GM18505 (cell line): Measurements from ENCODE around the gene NBEAL2.

Source experiments
- ATAC-seq: cut with Tn5 transposase; IDR thresholded peaks from one replicate; pipeline ENCODE4 v1.9.1; 2021; ENCODE audit not compliant: unreplicated experiment
- POLR2A ChIP-seq: IDR thresholded peaks from 4 replicates; pipeline ENCODE4 v1.6.1; 2011; ENCODE audit warnings: borderline replicate concordance; ENCODE audit not compliant: insufficient read depth, insufficient read length; ENCODE audit errors: extremely low read depth

The NBEAL2 gene

DNA sequence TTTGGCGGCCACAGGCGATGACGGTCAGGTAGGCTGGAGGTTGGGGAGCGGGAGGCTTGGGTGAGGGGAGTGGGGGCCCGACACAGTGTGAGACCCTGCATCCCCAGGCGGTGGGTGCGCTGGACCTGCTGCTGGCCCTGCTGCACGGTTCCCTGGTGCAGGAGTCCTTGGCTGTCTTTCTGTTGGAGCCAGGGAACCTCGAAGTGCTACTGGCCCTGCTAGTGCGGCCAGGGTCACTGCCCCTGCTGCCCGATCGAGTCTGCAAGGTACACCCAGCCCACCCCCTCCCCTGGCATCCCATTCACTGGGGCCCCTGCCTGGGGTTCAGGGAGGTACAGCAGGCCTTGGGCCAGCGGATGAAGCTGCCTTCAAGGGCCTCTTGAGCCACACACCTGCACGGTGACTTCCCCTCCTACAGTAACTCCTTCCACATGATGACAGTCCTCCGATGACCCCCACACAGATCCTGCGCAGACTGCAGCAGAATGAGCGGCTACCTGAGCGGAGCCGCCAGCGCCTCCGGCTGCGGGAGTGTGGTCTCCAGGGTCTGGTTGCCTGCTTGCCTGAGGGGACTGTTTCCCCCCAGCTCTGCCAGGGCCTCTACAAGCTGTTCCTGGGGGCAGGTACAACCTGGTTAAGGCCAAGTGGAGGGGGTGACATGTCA is 19.5 kb downstream of the NBEAL2 start:
- TF ChIP-seq POLR2A, result no peak
- ATAC-seq, result no peak

DNA sequence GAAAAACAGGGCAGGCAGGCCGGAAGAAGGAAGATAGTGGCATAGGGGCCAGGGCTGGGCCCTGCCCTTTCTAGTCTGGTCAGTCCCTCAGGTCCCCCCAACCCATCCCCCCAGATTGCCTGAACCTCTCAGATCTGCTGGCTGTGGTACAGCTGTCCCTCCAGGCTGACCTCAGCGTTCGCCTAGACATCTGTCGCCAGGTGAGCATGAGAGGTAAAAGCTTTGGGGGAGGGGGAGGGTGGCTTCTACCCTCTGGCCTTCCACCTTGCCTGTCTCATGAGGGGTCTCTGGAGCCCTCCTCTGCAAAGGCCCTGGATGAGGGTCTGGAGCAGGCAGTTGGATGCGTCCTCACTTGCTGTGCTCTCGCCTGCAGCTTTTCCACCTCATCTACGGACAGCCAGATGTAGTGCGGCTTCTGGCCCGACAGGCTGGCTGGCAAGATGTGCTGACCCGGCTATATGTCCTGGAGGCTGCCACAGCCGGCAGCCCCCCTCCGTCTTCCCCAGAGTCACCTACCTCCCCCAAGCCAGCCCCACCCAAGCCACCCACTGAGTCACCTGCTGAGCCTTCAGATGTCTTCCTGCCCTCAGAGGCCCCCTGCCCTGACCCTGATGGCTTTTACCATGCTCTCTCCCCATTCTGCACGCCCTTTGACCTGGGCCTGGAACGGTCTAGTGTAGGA is 20.2 kb downstream of the NBEAL2 start:
- ATAC-seq, result no peak

DNA sequence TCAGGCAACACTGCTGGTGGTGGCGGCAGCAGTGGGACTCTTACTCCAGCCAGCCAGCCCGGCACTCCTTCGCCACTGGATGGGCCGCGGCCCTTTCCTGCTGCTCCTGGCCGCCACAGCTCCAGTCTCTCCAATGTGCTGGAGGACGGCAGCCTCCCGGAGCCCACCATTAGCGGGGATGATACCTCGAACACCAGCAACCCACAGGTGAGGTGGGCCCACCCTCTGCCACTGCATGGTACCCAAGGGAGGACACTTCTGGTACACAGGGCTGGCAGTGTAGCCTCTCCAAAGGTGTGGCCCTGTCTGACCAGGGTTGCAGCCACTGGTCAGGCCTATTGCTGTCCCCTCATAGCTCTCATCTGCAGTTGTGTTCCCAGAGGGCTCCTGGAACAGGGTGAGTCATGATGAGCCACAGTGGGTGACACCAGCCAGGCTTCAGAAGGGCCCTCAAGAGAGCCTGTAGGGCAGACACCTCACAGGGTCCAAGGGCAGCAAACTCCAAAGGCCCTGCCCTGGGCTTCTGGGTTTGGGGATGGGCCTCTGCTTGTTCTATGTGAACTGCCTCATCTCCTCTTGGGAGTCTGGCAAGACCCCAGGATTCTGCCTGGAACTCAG is 20.8 kb downstream of the NBEAL2 start:
- TF ChIP-seq POLR2A, result peak; percentile 7
- no peak for ATAC-seq

More for the DNA sequence above, 20.2 kb downstream of the NBEAL2 start:
- no peak for TF ChIP-seq POLR2A

DNA sequence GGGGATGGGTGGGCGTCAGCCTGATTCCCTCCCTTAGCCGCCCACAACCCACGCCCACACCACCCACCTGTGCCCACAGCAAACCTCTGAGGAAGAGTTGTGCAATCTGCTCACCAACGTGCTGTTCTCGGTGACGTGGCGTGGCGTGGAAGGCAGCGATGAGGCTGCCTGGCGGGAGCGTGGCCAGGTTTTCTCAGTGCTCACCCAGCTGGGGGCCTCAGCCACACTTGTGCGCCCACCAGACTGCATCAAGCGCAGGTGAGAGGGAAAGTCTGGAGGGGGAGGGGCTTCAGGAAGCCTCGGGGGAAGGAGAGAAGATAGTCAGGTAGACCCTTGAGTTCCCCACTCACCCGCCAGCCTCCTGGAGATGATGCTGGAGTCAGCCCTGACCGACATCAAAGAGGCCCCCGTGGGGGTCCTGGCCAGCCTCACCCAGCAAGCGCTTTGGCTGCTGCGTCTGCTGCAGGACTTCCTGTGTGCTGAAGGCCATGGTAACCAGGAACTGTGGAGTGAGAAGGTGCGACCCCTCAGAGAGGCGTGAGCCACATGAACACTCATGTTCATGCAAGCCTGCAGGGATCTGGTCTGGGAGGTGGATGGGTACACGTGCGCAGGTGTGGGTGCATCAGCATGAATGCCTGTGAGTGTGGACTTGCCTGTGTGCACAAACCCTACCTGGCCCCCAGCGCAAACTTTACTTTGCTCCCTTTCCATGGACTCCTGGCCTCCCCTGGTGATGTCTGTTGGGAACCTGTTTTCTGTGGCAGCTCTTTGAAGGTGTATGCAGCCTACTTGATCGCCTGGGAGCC is 21.7 kb downstream of the NBEAL2 start:
- no peak for ATAC-seq

DNA sequence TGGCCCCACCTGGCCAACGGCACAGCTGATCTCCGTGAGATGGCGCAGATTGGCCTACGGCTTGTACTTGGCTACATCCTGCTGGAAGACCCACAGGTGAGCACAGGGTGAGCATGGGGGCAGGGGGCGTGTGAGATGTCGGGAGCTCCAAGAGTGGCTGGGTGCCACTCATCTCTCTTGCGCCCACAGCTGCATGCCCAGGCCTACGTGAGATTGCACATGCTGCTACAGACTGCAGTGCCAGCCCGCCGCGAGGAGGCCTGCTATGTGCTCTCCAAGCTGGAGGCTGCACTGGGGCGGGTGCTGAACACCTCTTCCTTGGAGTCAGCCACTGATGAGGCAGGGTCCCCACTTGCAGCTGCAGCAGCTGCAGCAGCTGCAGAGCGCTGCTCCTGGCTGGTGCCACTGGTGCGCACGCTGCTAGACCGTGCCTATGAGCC is 22.3 kb downstream of the NBEAL2 start:
- no peak for TF ChIP-seq POLR2A
- no peak for ATAC-seq

More for the DNA sequence above, 21.7 kb downstream of the NBEAL2 start:
- TF ChIP-seq POLR2A, result no peak

DNA sequence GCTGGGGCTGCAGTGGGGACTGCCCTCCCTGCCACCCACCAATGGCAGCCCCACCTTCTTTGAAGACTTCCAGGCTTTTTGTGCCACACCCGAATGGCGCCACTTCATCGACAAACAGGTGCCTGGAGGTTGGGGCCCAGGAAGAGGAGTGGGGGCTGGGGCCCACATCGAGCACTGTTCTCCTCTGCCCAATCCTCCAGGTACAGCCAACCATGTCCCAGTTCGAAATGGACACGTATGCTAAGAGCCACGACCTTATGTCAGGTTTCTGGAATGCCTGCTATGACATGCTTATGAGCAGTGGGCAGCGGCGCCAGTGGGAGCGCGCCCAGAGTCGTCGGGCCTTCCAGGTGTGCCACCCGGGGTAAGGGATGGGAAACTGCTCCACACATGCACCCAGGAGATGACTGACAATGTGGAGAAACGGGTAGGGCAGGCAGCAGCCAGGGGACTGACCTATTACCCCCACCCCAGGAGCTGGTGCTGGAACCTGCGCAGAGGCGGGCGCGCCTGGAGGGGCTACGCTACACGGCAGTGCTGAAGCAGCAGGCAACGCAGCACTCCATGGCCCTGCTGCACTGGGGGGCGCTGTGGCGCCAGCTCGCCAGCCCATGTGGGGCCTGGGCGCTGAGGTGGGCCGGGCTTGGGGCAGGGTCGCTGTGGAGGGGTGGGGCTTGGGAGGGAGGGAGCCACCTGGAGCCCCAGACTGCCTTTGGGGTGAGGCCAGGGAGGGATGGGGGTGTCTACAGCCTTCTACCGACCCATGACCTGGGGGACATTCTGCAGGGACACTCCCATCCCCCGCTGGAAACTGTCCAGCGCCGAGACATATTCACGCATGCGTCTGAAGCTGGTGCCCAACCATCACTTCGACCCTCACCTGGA is 22.9 kb downstream of the NBEAL2 start:
- no peak for TF ChIP-seq POLR2A
- ATAC-seq, result no peak

DNA sequence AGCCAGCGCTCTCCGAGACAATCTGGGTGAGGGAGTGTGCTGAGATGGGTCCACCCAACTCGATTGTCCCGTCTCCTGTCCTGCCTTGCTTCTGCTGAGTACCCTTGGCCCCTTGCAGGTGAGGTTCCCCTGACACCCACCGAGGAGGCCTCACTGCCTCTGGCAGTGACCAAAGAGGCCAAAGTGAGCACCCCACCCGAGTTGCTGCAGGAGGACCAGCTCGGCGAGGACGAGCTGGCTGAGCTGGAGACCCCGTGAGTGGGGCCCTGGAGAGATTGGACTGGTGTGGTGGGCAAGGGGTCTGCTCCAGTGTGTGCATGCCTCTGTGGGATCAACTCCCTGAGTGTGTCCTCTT is 23.6 kb downstream of the NBEAL2 start:
- no peak for ATAC-seq
- no peak for TF ChIP-seq POLR2A

DNA sequence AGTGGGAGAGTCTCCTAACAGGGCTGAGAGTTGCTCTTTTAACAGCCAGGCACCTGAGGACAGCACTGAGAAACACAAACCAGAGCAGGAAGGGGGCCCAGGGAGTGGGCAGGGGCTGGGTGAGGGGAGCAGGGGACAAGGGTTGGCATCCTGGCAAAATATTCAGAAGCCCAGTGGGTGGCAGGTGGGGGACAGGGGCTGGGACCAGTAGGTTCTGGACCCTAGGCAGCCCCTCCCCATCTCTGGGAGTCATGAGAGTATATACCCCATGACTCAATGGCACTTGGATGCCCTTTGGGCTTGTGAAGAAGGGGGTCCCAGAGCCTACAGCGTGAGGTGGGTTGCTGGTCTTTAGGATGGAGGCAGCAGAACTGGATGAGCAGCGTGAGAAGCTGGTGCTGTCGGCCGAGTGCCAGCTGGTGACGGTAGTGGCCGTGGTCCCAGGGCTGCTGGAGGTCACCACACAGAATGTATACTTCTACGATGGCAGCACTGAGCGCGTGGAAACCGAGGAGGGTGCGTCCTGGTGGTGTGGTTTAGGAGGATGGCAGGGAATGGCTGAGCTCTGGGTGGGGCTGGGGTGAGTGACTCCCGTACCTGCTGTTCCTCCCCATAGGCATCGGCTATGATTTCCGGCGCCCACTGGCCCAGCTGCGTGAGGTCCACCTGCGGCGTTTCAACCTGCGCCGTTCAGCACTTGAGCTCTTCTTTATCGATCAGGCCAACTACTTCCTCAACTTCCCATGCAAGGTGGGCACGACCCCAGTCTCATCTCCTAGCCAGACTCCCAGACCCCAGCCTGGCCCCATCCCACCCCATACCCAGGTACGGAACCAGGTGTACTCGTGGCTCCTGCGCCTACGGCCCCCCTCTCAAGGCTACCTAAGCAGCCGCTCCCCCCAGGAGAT is 24.2 kb downstream of the NBEAL2 start:
- no peak for TF ChIP-seq POLR2A
- no peak for ATAC-seq

DNA sequence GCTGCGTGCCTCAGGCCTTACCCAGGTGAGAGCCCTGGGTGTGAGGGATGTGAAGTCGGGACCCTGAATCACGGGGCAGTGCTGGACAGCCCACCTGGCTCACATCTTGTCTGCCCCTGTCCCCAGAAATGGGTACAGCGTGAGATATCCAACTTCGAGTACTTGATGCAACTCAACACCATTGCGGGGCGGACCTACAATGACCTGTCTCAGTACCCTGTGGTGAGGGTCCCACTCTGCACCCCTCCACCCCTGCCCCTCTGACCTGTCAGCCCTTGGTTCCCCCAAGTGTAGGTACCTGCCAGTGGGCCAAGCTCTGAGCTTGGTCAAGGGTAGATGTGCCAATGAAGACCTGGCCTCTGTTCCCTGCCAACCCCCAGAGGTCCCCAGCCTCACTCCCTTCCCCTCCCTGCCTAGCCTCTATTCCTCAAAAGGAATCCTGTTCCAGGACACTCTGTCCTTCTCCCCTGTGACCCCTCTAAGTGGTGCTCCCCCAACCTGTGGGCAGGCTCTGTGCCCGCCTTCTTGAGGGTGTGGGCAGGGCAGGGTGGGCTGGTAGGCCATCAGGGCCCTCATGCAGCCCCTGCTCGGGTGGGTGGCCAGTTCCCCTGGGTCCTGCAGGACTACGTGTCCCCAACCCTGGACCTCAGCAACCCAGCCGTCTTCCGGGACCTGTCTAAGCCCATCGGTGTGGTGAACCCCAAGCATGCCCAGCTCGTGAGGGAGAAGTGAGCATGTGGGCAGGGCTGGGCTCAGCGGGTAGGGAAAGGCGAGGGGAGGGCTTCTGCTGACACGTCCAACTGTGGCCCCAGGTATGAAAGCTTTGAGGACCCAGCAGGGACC is 25.1 kb downstream of the NBEAL2 start:
- no peak for TF ChIP-seq POLR2A
- no peak for ATAC-seq

DNA sequence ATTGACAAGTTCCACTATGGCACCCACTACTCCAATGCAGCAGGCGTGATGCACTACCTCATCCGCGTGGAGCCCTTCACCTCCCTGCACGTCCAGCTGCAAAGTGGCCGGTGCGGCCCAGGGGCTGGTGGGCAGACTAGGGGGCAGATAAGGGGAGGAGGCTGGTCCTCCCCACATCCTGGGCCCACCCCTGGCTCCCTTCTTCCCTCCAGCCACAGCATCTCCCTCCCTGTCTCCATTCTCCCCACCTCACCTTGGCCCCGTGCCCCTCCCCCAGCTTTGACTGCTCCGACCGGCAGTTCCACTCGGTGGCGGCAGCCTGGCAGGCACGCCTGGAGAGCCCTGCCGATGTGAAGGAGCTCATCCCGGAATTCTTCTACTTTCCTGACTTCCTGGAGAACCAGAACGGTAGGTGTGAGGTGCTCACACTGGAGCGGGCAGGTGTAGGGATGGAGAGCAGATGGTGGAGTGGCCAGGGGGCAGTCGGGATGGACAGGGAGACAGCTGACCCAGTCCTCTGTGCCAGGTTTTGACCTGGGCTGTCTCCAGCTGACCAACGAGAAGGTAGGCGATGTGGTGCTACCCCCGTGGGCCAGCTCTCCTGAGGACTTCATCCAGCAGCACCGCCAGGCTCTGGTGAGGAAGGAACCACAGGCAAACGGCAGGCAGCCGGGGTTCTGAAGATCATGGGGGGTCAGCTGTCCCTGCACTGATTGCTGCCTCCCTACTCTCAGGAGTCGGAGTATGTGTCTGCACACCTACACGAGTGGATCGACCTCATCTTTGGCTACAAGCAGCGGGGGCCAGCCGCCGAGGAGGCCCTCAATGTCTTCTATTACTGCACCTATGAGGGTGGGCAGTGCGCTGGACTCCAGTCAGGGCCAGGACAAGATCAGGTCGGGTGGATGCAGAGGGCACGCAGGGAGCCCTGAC is 26.0 kb downstream of the NBEAL2 start:
- ATAC-seq, result no peak
- no peak for TF ChIP-seq POLR2A
